Keratinocyte (primary cell): Measurements from ENCODE around the gene LGALS7. TPM values are rescaled to one million over a fixed set of nuclear protein-coding genes. Genes with fewer than 3 reads are reported as not detected.
A peak's percentile ranks its signal among the peaks of the same experiment; 100 is the strongest.
"Not testable (repeated sequence)": the region's sequence is repeated elsewhere in the genome, so short reads cannot be mapped to it uniquely, and the experiment has no call there.

ENCODE experiments used
- DNase-seq: peaks from one replicate; pipeline ENCODE4 v3.0.0-alpha.2; 2011; ENCODE audit warnings: low read depth, missing footprints, low spot score
- FAIRE-seq: peaks from 2 replicates; lab custom pipeline; 2011; peaks lifted over from hg19 to GRCh38; lab: Jason Lieb, UNC
- H2AFZ ChIP-seq: 2 replicates; pipeline ENCODE4 v1.6.0; 2012; ENCODE audit warnings: low read length, control low read depth, inconsistent platforms; ENCODE audit not compliant: control insufficient read depth
- H3K27ac ChIP-seq: 2 replicates; pipeline ENCODE4 v1.5.1; 2011; ENCODE audit warnings: low read length; ENCODE audit not compliant: control insufficient read depth, insufficient read depth
- H3K27me3 ChIP-seq: 3 replicates; pipeline ENCODE4 v1.6.0; 2011; ENCODE audit warnings: low read length; ENCODE audit not compliant: control insufficient read depth, insufficient read depth; ENCODE audit errors: extremely low read depth
- H3K36me3 ChIP-seq, 2 experiments: 2 replicates in 1 of 2; 3 replicates in 1 of 2; pipeline ENCODE4 v1.5.1; 2011; ENCODE audit warnings: low read length in 2 of 2, mild to moderate bottlenecking in 1 of 2; ENCODE audit not compliant: control insufficient read depth in 2 of 2, insufficient read depth in 2 of 2; ENCODE audit errors: extremely low read depth in 1 of 2
- H3K4me1 ChIP-seq: 3 replicates; pipeline ENCODE4 v1.5.1; 2011; ENCODE audit warnings: low read length; ENCODE audit not compliant: control insufficient read depth, insufficient read depth; ENCODE audit errors: extremely low read depth
- H3K4me2 ChIP-seq: 3 replicates; pipeline ENCODE4 v1.6.0; 2011; ENCODE audit warnings: low read depth, low read length; ENCODE audit not compliant: control insufficient read depth, insufficient read depth; ENCODE audit errors: extremely low read depth
- H3K4me3 ChIP-seq, 3 experiments: fragments of 200-600 bp in 1 of 3; sonication (generic) in 1 of 3; 2 replicates in 2 of 3; 3 replicates in 1 of 3; pipeline ENCODE4 v1.5.1; 2011 to 2016; ENCODE audit warnings: low read length in 3 of 3, mild to moderate bottlenecking in 3 of 3, control low read depth in 2 of 3, inconsistent platforms in 1 of 3, low read depth in 1 of 3, mixed read lengths in 1 of 3, mixed run types in 1 of 3, moderate library complexity in 1 of 3; ENCODE audit not compliant: control insufficient read depth in 2 of 3, insufficient read depth in 2 of 3; ENCODE audit errors: extremely low read depth in 1 of 3
- H3K79me2 ChIP-seq: 2 replicates; pipeline ENCODE4 v1.6.0; 2012; ENCODE audit warnings: low read length; ENCODE audit not compliant: control insufficient read depth, insufficient read depth
- H3K9ac ChIP-seq: 3 replicates; pipeline ENCODE4 v1.6.0; 2011; ENCODE audit warnings: low read length; ENCODE audit not compliant: control insufficient read depth, insufficient read depth; ENCODE audit errors: extremely low read depth
- H3K9me1 ChIP-seq: 3 replicates; pipeline ENCODE4 v1.6.0; 2011; ENCODE audit warnings: low read length; ENCODE audit not compliant: control insufficient read depth, insufficient read depth; ENCODE audit errors: extremely low read depth
- H3K9me3 ChIP-seq: 2 replicates; pipeline ENCODE4 v1.5.1; 2012; ENCODE audit warnings: low read depth, low read length; ENCODE audit not compliant: control insufficient read depth
- H4K20me1 ChIP-seq: 3 replicates; pipeline ENCODE4 v1.6.0; 2011; ENCODE audit warnings: low read length; ENCODE audit not compliant: control insufficient read depth, insufficient read depth; ENCODE audit errors: extremely low read depth
- CTCF ChIP-seq, 3 experiments: IDR thresholded peaks in 1 of 3; conservative IDR thresholded peaks in 1 of 3; optimal IDR thresholded peaks in 1 of 3; 2 replicates in 2 of 3; 3 replicates in 1 of 3; pipeline versions ENCODE3 to v1.5.1; 2011; ENCODE audit warnings: low read length in 3 of 3, mild to moderate bottlenecking in 3 of 3, moderate library complexity in 2 of 3, control low read depth in 1 of 3, inconsistent platforms in 1 of 3; ENCODE audit not compliant: insufficient read depth in 2 of 3; ENCODE audit errors: extremely low read depth in 1 of 3
- EZH2 ChIP-seq: IDR thresholded peaks from one replicate; pipeline ENCODE4 v1.6.1; 2012; ENCODE audit warnings: inconsistent platforms, mild to moderate bottlenecking, low read length, moderate library complexity
- dilution Hi-C: fragments of 300-500 bp; cut with MboI; formaldehyde crosslinking; loops from one replicate; pipeline ENCODE4 v1.7.0; 2020; ENCODE audit warnings: low sequenced_read_pairs; ENCODE audit not compliant: extremely low pct_ligation_motif_present
- polyA plus RNA-seq, 5 experiments: library from polyadenylated mRNA; depleted of rRNA in 3 of 5; stranded (reverse) in 3 of 5; stranded (forward) in 1 of 5; unstranded in 1 of 5; fragments of >200 nt; gene quantifications; 1 replicate in 1 of 5; 2 replicates in 3 of 5; 3 replicates in 1 of 5; pipeline versions ENCODE4 v1.2.1 to v1.2.3, GENCODE V29; 2011 to 2012; ENCODE audit warnings: missing spikeins in 2 of 5, low read depth in 1 of 5, low replicate concordance in 1 of 5

The LGALS7 gene
- polyA plus RNA-seq, 1 donor (not counting 4 experiments of a cell fraction or from before 2014, with no cell fraction given) = 9.1 TPM

DNA sequence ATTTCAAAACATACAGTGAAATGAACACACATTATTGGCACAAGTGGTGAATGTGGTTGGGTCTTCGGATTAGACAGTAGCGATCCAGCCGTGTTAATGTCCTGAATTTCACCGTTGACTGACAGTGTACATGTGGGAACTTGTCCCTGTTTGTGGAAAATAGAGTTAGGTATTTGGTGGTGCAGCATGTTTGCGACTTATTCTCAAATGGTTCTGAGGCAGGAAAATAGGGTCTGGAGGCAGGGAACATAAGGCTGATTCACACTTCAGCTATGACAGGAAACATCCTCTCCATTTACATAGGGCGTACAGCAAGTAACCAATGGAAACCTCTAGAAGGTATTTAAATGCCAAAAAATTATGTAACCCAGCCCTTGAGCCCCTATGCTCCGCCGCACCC is 19.9 kb upstream of the LGALS7 start:
- H3K27ac ChIP-seq = peak overlapping the region; percentile 92
- dilution Hi-C loops = no loop called here

DNA sequence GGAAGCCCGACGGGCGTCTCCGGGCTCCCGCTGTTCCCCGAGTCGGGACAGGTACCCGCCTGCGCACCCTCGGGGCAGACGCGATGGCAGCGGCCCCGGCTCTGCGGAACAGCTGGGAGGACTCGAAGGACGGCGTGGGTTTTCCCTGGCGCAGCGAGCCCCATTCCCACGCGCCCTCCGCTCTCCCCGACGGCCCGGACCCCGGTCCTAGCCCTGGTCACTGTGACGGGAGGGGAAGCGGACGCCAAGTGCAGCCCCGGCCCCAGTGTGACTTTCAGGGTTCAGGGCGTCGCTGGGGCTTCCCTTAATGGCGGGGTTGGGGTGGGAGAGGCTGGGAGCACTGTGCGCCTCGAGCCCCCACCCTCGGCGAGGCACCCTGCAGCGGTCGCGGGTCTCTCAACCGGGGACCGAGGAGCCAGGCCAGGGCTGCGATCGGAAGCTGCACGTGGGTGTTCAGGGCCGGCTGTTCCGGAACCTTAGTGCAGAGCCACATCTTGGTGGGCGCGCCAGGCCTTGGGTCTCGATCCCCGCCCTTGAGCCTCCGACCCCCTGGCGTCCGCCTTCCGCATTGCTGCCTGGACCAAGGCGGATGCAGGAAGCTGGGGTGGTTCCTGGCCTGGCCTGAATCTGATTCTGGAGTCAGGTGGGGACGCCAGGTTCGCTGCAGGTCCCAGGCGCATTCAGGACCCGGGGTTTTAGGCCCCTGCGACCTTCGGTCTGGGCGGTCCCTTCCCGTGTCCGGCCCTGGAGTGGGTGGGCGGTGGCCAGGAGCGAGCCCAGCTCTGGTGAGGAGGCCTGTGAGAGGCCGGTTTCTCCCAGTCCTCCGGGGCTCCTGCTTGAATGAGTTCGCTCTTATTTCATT is 19.2 kb upstream of the LGALS7 start:
- no peaks in the 10 kb centered on the region for H3K9me3 ChIP-seq
- H3K4me1 ChIP-seq = peaks cover 28% of the 10 kb centered on the region
- DNase-seq (no peak), FAIRE-seq (peak; percentile 73)
- no peaks in the 10 kb centered on the region for H4K20me1 ChIP-seq
- H3K36me3 ChIP-seq = no peaks in the 10 kb centered on the region
- peak overlapping the region; percentile 92 for H3K27ac ChIP-seq
- H3K9me1 ChIP-seq = no peaks in the 10 kb centered on the region
- no peaks in the 10 kb centered on the region for H3K27me3 ChIP-seq
- H2AFZ ChIP-seq = peak overlapping the region; percentile 41
- H3K79me2 ChIP-seq = peaks cover 1% of the 10 kb centered on the region
- dilution Hi-C loops = no loop called here
- TF ChIP-seq EZH2 = no peak
- peak in 2 of 3 experiments; percentile 40 to 50 for TF ChIP-seq CTCF (optimal IDR thresholded peaks at IDR 0.05 in 1 of 3, IDR thresholded peaks at IDR 0.05 in 1 of 3, conservative IDR thresholded peaks at IDR 0.05 in 1 of 3; ENCODE audit: extremely low read depth in 1 of 3, insufficient read depth in 2 of 3, low read length in 3 of 3)
- H3K4me3 ChIP-seq = peak overlapping the region in 2 of 3 experiments; percentile 6 to 21
- peak overlapping the region; percentile 76 for H3K9ac ChIP-seq
- peak overlapping the region; percentile 77 for H3K4me2 ChIP-seq

More for the DNA sequence above, 19.9 kb upstream of the LGALS7 start:
- DNase-seq (peak; percentile 88), FAIRE-seq (peak; percentile 97)
- no peaks in the 10 kb centered on the region for H4K20me1 ChIP-seq
- peaks cover 1% of the 10 kb centered on the region for H3K79me2 ChIP-seq
- no peaks in the 10 kb centered on the region for H3K36me3 ChIP-seq
- no peak for TF ChIP-seq EZH2
- no peak for TF ChIP-seq CTCF (optimal IDR thresholded peaks at IDR 0.05 in 1 of 3, IDR thresholded peaks at IDR 0.05 in 1 of 3, conservative IDR thresholded peaks at IDR 0.05 in 1 of 3; ENCODE audit: extremely low read depth in 1 of 3, insufficient read depth in 2 of 3, low read length in 3 of 3)
- H3K4me2 ChIP-seq = peak overlapping the region; percentile 77
- peak overlapping the region in 1 of 3 experiments; percentile 21 for H3K4me3 ChIP-seq
- H3K9ac ChIP-seq = peak overlapping the region; percentile 76
- no peaks in the 10 kb centered on the region for H3K27me3 ChIP-seq
- H3K9me3 ChIP-seq = no peaks in the 10 kb centered on the region
- peaks cover 26% of the 10 kb centered on the region for H3K4me1 ChIP-seq
- no peaks in the 10 kb centered on the region for H3K9me1 ChIP-seq
- no peak overlapping the region for H2AFZ ChIP-seq

DNA sequence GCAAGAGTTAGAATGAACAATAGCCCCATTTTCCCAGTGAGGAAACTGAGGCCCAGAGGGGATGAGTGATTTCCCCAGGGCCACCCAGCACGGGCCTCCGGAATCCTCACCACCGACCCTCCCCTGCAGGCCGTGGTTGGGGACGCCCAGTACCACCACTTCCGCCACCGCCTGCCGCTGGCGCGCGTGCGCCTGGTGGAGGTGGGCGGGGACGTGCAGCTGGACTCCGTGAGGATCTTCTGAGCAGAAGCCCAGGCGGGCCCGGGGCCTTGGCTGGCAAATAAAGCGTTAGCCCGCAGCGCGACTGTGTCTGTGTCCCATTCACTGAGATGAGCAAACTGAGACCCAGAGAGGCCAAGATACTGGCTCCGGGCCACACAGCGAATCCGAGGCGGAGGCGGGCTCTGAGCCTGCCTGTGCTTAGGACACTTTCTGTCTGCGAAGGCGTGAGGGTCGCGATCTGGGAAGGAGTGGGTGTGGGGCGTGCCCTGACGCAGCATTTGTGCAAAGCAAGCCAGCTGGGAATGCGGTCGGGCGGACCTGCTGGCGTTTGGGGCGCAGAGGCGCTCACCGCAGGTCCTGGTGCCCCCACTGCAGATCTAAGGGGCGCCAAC is 18.2 kb upstream of the LGALS7 start:
- H2AFZ ChIP-seq = not testable (repeated sequence)
- peak; percentile 99 for FAIRE-seq

More for the DNA sequence above, 18.2 kb upstream of the LGALS7 start:
- H3K9ac ChIP-seq, DNase-seq, H3K9me1 ChIP-seq, H3K27ac ChIP-seq, H3K79me2 ChIP-seq, H3K27me3 ChIP-seq, H4K20me1 ChIP-seq, H3K4me3 ChIP-seq, H3K9me3 ChIP-seq, dilution Hi-C loops, H3K36me3 ChIP-seq: not testable (repeated sequence)
- Histone ChIP-seq H3K4me2 (peak overlapping the region; percentile 52), H3K4me1 (peaks cover 35% of the 10 kb centered on the region)
